WI38 (cell line): ENCODE data around the gene MAP3K20.
"Not testable (repeated sequence)": the region's sequence is repeated elsewhere in the genome, so short reads cannot be mapped to it uniquely, and the experiment has no call there.

Experiments
- H3K4me3 ChIP-seq: 2 replicates; pipeline ENCODE4 v1.5.1; 2011; ENCODE audit warnings: low read depth, mild to moderate bottlenecking, control low read depth, low read length
- TF ChIP-seq, protein P1 (sequence below): IDR thresholded peaks from 2 replicates; pipeline ENCODE4 v1.5.1; 2012; ENCODE audit warnings: low read depth, mild to moderate bottlenecking, control low read depth, low read length

MAP3K20 gene

DNA sequence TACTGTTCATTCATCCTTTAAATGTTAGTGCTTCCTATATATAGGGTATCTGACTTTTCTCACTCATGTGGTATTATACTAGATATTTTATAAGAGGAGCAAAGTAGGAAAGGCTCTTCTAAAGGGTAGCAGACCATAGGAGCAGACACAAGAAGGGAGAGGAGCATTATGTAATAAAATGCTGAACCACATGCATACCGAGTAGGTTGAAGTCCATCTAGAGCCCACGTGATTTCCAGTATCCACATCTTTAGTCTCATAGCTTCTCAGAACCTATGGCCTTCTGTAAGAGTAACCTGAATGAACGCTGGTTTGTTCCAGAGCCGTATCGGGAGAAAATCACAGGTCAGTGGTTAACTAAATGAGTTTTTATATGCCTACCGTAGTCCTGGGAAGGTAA, 85.9 kb downstream of the MAP3K20 start:
- H3K4me3 ChIP-seq = no peak overlapping the region
- TF ChIP-seq, protein P1, sequence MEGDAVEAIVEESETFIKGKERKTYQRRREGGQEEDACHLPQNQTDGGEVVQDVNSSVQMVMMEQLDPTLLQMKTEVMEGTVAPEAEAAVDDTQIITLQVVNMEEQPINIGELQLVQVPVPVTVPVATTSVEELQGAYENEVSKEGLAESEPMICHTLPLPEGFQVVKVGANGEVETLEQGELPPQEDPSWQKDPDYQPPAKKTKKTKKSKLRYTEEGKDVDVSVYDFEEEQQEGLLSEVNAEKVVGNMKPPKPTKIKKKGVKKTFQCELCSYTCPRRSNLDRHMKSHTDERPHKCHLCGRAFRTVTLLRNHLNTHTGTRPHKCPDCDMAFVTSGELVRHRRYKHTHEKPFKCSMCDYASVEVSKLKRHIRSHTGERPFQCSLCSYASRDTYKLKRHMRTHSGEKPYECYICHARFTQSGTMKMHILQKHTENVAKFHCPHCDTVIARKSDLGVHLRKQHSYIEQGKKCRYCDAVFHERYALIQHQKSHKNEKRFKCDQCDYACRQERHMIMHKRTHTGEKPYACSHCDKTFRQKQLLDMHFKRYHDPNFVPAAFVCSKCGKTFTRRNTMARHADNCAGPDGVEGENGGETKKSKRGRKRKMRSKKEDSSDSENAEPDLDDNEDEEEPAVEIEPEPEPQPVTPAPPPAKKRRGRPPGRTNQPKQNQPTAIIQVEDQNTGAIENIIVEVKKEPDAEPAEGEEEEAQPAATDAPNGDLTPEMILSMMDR = no peak

DNA sequence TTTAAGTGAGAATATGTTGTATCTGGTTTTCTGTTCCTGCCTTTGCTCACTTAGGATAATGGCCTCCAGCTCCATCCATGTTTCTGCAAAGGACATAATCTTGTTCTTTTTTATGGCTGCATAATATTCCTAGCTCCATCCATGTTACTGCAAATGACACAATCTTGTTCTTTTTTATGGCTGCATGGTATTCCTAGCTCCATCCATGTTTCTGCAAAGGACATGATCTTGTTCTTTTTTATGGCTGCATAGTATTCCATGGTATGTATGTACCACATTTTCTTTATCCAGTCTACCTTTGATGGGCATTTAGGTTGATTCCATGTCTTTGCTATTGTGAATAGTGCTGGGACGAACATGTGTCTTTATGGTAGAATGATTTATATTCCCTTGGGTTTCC, 87.7 kb downstream of the MAP3K20 start:
- not testable (repeated sequence) for H3K4me3 ChIP-seq

DNA sequence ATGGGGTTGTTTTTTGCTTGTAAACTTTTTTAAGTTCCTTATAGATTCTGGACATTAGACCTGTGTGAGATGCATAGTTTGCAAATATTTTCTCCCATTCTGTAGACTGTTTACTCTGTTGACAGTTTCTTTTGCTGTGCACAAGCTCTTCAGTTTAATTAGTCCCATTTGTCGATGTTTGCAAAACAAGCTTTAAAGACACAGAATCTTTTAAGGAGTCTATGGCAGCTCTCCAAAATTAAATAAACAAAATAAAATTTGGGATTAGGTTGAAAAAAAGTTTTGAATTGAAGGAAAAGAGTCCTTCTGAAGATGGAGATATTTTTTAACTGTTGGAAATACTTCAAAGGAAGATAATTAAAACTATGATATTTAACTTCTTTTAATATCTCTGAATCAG, 88.8 kb downstream of the MAP3K20 start:
- TF ChIP-seq, protein P1 = no peak
- H3K4me3 ChIP-seq = no peak overlapping the region

DNA sequence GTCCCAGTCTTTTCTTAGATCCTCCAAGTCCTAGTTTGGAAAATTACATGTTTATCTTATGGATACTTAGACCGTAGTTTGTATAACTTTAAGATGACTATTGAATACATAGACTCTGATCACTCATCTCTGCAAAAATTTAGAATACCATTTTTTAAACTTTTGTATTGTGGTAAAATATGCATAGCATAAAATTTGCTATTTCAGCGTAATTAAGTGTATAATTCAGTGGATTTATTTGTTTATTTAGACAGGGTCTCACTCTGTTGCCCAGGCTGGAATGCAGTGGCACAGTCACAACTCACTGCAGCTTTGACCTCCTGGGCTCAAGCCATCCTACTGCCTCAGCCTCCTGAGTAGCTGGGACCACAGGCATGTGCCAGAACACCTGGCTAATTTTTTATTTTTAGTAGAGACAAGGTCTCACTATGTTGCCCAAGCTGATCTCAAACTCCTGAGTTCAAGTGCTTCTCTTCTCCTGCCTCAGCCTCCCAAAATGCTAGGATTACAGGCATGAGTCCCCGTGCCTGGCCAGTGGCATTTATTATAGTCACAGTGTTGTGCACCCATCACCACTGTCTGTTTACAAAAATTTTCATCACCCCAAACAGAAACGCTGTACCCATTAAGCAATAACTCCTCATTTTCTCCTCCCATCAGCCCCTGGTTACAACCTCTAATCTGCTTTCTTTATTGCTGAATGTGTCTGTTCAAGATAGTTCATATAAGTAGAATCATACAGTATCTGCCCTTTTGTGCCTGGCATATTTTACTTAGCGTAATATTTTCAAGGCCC, 90.0 kb downstream of the MAP3K20 start:
- TF ChIP-seq, protein P1 = no peak
- H3K4me3 ChIP-seq = no peak overlapping the region

DNA sequence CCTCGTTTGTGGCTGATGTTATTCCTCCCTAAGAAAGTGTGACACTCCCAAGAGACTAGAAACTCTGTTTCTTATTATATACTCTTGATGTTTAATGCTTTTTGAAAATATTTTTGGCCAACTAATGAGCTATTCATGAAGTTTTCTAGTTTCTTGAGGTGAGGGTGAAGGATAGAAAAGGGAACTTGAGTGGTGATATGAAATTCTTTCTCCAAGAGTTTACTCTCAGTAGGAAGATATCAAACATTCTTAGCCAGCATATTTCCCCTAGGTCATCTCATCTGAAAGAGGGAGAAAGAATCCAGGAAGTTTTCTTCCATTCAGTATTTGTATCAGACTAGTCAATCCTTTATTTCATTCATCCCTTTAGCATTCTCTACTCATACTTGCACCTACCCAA, 95.7 kb downstream of the MAP3K20 start:
- H3K4me3 ChIP-seq = no peak overlapping the region
- TF ChIP-seq, protein P1 = no peak

DNA sequence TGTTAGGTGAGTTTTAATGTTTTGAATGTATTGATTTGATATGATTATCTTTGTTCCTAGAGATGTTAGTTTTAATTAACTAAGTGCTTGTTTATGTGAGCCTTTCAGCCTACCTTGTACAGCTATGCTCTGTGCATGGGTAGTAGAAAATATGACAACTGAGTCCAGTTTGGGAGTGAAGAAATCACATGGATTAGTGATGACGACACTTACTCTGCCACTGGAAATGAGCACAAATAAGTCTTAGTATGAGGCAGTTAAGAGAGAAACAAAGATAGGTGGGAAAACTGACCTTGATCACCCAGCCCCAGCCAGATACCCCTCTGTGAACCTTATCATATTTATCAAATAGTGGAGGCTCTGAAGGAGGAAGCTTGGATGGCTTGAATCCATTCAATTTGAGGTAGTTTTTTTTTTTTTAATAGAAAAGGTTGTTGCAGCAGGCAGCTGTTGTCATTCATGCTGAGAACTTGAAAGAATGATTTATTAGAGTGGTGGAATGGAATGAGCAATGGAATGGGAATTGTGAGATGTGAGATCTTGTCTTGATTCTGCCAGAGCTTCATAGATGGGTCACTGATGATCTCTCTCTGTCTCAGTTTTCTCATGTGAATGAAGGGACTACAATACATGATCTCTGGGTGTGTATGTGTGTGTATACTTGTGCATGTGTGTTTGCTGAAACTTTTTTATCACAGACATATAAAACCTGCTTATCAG, 96.4 kb downstream of the MAP3K20 start:
- no peak overlapping the region for H3K4me3 ChIP-seq
- TF ChIP-seq, protein P1 = no peak

DNA sequence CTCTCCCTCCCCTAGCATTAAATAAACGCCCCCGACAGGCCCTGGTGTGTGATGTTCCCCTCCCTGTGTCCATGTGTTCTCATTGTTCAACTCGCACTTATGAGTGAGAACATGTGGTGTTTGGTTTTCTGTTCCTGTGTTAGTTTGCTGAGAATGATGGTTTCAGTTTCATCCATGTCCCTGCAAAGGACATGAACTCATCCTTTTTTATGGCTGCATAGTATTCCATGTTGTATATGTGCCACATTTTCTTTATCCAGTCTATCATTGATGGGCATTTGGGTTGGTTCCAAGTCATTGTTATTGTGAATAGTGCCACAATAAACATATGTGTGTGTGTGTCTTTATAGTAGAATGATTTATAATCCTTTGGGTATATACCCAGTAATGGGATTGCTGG, 98.7 kb downstream of the MAP3K20 start:
- not testable (repeated sequence) for H3K4me3 ChIP-seq

DNA sequence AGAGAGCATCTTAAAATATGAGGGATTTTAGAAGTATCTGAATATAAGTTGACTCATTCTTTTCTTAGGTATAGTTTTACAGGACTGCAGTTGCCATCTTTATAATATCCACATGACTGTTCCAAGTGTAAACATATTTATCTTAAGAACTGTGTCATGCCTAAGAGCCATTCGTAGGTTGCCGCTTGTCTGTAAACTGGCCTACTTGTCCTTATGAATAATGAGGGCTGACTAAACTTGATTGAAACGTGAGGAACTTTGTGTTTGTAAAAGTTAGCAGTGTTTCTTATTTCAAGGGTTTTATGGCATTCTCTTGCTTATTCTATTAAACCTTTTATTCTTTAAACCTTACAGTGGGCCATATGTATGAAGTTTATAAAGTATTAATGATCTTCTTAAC, 99.6 kb downstream of the MAP3K20 start:
- TF ChIP-seq, protein P1 = no peak
- no peak overlapping the region for H3K4me3 ChIP-seq
